IPS-NIHi7 (cell line): ENCODE results near the gene QPRT.
"Not testable (repeated sequence)": the region's sequence is repeated elsewhere in the genome, so short reads cannot be mapped to it uniquely, and the experiment has no call there.

Experiments used
- DNase-seq: peaks from one replicate; pipeline ENCODE4 v3.0.0; 2012; ENCODE audit warnings: mixed read lengths; ENCODE audit errors: extremely low spot score

QPRT gene

DNA sequence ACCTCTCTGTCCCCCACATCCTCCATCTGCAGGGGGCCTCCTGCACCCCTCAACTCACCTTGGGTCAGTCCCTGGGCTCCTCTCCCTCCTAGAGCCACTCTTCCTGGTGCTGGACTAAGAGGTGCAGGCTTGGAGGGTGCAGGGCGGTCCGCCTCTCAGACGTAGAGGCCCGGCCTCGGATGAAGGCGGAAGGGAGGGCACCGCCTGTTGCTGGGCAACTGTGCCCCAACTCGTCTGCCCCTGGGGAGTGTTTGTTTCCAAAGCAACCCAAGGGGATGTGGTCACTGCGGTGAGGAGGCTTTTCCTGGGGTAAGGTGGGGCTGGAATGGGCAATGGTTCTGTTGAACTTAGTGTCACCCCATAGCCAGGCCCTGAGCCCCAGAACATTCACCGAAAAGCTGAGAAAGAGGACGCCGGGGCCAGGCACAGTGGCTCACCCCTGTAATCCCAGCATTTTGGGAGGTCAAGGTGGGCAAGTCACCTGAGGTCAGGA lies 66.9 kb downstream of the QPRT start, which contains the start of gene C16orf54:
TSS of gene C16orf54 (minus strand) at position 138 of the 493 bp plus-strand sequence. CDS start 1,039 bp downstream, outside the sequence.
- no peak for DNase-seq

DNA sequence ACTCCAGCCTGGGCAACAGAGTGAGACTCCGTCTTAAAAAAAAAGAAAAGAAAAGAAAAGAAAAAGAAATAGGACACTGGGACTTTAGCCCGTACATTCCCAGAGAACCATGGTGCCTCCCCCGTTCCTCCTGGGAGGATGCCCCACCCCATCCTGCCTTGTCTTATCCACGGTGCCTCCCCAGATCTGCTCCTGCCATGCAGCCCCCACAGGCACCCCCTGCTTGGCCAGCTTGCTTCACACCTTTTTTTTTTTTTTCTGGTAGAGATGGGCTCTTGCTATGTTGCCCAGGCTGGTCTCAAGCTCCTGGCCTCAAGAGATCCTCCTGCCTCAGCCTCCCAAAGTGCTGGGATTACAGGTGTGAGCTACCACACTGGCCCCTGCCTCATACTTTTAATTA lies 67.5 kb downstream of the QPRT start:
- not testable (repeated sequence) for DNase-seq
